Hematopoietic multipotent progenitor cell treated with erythropoietin and hydrocortisone succinate and interleukin-3 and kit ligand, for 17 days (in vitro differentiated cells): ENCODE data around the gene PCLO.
"Not testable (repeated sequence)": the region's sequence is repeated elsewhere in the genome, so short reads cannot be mapped to it uniquely, and the experiment has no call there.

Source experiments
- DNase-seq: peaks from one replicate; pipeline ENCODE4 v3.0.0-alpha.2; 2015; ENCODE audit warnings: low spot score

PCLO gene

DNA sequence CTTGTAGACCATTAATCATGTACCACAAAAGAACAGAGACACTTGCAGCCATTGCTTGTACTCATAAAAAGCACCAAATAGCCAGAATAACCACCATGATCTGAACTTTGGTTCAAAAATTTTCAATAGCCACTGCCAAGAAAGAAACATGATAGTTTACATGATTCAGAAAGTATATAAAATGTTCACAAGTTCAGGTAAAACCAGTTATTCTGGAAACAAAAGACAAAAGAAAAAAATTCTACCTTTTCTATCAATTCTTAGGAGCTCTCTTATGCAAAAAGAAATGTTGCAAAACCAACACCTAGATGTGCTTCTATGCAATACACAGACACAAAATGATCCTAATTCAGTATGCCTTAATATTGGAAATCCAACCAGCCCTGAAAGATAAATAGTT lies 108.7 kb downstream of the PCLO start:
- DNase-seq: no peak

DNA sequence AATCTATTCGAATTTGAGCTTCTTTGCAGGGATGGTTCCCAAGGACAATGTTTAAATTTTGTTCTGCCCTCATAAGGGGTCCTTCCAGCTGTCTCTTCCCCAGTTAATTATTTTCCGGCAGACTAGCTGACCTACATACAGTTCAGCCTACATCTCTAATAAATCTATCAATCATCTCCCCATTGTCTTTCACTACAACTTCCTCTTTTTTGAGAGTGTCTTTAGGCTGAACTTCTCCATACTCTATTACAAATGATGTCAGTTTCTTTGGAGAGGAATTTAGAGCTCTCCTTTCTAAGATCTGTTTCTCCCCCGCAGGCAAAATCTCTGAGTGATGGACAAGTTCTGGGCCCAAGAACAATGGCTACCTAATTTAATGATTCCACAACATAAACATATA lies 122.2 kb downstream of the PCLO start:
- no peak for DNase-seq

DNA sequence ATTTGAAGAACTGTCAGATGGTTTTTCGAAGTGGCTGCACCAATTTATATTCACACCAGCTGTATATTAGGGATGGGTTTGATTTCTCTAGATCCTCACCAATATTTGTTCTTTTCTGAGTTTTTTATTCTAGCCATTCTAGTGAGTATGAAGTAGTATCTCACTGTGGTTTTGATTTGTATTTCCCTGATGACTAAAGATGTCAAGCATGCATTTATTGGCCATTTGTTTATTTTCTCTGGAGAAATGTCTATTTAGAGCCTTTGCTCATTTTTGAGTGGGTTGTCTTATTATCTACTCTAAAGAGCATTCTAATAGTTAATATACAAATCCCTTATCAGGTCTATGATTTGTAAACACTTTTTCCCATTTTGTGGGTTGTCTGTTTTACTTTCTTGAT lies 123.9 kb downstream of the PCLO start:
- DNase-seq: no peak

DNA sequence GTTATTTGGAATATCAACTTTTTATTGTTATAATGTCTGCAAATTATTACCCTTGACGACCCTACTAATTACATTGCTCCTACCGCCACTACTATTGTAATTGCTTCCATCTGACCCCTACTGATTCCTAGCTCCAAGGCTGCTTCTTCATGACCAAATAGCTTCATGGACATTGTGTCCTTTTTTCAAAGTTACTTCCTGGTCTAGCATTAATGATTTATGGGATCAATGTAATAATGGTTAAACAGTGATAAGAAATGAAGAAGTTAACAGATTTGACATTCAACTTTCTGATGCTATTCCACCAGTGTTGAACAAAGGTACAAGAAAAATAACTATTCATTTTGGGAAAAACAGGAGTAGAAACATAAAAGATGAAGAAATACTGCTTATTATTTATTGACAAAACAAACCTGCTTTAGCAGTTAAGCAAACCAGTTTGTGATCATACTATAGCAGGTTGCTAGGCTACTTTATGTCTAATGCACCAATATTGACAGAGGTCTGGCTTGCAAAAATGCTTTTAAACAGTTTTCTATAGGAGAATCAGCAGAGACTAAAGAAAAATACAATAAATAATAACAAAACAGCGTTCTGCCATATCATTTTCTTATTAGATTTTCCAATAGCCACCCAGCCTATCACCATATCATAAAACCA lies 125.8 kb downstream of the PCLO start:
- no peak for DNase-seq

DNA sequence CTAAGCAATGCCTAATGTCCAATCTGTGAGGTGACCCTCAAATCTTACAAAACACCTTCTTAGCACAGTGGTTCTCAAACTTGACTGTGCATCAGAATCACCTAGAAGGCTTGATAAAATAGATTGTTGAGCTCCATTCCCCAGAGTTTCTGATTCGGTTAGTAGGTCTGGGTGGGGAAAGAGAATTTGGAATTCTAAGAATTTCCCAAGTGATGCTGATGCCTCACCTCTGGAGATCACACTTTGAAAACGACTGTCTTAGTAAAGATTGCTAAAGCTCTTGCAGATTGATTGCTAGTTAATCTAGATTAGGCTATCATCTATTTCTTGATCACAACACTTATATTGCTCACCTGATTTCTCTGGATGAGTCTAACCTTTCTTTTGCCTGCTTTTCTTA lies 126.6 kb downstream of the PCLO start:
- no peak for DNase-seq

DNA sequence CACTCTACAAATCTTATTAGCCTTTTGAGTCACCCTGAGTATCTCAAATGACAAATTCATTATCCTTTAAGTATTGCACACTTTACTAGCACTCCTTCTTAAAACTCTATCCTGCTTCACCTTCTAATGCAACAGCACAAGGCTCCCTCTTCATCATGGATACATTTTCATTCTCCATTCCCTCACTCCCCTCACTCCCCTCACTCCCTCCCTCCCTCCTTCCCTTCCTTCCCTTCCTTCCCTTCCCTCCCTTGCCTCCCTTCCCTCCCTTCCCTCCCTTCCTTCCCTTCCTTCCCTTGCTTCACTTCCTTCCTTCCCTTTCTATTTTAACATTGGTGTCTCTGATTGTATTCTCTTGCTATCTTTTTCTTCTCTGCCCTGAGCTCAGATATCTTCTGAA lies 130.5 kb downstream of the PCLO start:
- DNase-seq: no peak

DNA sequence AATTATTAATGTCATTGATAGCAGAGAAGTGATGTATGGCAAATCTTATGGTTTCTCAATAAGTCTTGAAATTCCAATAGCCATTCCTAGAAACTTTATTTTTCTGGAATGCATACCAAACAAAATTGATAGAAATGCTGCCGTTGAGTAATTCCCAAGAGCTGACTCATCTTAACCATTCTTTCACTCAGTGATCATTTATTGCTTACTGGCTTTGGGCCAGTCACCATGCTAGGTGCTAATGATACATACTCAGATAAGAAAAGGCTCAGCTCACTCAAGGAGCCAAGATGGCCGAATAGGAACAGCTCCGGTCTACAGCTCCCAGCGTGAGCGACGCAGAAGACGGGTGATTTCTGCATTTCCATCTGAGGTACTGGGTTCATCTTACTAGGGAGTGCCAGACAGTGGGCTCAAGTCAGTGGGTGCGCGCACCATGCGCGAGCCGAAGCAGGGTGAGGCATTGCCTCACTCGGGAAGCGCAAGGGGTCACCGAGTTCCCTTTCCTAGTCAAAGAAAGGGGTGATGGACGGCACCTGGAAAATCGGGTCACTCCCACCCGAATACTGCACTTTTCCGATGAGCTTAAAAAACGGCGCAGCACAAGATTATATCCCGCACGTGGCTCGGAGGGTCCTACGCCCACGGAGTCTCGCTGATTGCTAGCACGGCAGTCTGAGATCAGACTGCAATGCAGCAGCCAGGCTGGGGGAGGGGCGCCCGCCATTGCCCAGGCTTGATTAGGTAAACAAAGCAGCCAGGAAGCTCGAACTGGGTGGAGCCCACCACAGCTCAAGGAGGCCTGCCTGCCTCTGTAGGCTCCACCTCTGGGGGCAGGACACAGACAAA lies 138.6 kb downstream of the PCLO start:
- DNase-seq: not testable (repeated sequence)

DNA sequence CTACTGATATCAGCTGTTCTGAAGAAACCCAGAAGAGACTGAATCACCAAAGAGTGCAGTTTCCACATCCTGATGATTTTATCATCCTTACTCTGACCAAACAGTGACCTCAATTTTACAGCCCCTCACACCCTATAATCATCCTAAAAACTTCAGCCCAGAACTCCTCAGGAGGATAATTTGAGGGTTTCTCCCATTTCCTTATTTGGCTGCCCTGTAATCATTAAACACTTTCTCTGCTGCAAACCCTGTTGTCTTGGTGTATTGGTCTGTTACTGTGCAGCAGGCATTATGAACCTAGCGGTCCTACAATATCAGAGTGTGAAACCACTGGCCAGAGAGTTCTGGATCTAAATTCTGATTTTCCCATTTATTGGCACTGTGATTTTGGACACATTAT lies 141.7 kb downstream of the PCLO start:
- DNase-seq: no peak

DNA sequence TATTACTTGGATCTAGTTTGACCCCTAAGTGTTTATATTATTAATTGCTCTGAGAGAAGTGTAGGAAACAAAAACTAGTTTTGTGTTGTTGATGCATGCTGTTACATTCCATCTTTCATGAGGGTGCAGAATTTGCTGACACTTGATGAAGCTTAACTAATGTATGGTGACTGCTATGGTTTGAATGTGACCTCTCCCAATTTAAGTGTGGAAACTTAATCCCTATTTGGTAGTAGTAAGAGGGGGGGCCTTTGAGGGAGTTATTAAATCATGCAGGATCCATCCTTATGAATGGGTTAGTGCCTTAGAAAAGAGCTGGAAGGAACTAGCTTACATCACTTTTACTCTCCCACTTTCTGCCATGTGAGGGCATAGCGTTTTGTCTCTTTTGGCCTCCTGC lies 142.5 kb downstream of the PCLO start:
- DNase-seq: no peak

DNA sequence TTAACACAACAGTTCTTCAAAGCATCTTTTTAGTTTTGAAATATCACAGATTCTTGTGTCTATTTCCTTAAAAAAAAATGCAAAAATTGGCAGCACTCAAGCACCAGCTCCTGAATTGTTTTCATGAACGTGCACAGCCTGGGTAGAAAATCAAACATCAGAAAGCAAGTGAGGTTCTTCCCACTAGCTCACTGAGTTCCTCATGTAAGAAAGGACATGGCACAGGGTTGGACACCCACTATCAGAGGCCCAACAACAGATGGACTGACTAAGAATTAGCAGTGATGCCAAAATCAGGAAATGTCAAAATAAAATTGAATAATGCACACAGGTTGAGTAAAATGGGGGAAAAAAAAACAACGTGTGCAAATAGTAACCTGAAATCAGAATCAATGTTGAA lies 146.8 kb downstream of the PCLO start:
- no peak for DNase-seq

DNA sequence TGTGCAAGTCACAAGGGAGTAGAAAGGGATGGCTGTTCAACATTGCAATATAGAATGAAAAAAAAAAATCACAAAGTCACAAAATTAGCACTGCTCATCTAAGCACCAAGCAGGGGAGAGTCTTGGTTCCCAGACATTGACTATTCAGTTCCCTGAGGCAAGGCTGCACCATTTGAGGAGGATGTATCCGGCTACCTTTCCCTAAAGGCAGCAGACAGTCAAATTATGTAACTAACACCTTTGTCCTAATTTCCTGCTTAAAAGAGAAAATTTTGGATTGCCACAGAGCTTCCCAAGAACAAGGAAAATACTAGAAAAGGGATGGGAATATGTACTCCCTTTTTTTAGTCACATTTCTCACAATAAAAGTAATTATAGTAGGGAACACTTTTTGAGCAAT lies 148.1 kb downstream of the PCLO start:
- no peak for DNase-seq

DNA sequence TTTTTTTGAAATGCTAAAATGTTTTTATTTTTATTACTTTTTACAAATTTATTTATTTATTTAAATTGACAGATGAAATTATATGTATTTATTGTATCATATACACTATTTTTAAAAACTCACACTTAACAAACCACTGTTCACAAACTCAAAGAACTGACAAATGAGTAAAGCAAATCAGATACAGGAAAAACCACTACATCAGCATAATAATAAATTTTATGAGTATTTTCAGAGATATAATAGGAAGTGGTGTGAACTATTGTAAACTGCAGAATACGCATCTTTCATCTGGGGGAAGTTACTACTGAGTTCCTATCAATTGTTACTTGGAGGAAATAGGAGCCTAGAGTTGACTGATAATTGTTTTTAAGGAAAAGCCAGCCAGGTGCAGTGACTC lies 150.7 kb downstream of the PCLO start:
- DNase-seq: no peak

DNA sequence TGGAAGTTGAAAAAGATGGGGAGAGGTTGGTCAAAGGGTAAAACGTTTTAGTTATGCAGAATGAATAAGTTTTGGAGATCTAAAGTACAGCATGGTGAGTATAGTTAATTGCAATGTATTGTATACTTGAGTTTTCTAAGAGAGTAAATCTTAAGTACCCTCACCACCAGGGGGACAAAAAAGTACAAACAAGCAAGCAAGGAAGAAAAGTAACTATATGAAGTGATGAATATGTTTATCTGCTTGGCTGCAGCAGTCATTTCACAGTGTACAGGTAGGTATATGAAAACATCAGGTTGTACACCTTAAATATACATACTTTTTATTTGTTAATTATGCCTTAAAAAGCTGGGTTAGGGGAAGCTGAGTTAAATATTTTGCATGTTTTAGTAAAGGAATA lies 157.3 kb downstream of the PCLO start:
- DNase-seq: no peak

DNA sequence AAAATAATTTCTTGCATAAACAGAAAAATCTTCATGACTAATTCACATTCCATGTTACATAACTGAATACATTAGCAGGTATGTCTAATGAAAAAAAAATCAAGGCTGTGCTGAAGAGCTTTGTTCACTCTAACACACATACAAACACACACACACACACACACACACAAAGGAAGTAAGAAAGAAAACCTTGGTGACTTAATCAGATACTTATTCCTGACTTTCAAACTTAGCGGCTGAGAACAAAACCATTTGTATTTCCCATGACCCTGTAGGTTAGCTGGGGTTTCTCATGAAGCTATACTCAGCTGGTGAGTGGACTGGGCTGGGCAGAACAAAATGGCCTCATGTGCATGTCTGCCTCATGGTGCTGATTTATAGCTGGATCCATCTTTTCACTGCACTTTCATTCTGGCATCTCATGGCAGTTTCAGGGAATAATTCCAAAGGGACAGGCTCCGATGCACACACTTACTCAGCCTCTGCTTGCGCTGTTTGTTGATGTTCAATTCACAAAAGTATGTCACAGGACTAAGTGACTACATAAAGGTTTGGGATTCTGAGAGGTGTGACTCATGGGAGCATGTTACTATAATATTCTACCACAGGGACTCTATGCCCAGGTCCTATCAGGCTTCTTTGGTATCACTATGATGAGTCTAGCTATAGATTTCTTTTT lies 161.2 kb downstream of the PCLO start:
- no peak for DNase-seq

DNA sequence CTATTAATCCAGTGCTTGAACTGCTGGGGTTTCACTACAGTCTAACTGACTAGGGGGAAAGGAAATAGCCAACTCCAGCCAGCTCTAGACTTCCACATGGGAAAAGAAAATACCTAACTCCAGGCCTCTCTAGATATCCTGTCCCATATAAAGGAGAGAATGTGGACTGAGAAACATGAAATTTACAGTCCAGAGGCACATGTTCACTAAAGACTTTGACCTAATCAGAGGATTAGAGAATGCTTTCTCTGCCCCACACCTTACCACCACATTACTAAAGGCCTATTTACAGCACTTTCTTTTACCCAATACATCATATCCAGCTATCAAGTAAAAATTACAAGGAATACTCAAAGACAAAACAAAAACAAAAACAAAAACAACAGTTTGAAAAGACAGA lies 164.2 kb downstream of the PCLO start:
- no peak for DNase-seq

DNA sequence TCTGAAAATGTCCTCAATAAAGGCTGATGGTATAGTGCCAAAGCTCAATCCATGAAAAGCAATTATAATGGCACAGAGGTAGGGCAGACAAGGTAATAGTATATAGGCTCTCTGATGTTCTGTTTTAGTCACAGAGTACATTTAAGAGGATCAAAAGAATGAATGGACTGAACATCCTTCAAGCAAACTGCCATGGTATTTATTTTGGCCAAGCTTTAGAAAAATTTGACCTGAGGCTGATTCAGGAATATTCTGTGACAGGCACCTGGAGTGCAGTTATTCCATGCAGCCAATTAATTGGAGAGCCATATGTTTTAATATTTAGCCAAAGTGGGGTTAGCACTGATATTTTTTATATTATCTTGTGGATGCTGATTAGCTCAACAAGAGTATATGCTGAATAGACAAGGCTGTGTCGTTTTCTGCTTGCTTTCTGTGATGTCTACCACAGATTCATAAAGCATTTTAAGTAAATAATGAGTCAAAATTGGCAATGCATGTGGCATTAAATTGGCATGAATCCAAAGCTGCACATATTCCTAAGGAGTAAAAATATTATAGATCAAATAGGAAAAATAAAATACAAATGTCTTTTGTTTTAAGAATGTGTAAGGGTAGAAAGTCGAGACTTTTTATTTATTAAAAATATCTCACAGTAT lies 177.4 kb downstream of the PCLO start:
- DNase-seq: no peak

DNA sequence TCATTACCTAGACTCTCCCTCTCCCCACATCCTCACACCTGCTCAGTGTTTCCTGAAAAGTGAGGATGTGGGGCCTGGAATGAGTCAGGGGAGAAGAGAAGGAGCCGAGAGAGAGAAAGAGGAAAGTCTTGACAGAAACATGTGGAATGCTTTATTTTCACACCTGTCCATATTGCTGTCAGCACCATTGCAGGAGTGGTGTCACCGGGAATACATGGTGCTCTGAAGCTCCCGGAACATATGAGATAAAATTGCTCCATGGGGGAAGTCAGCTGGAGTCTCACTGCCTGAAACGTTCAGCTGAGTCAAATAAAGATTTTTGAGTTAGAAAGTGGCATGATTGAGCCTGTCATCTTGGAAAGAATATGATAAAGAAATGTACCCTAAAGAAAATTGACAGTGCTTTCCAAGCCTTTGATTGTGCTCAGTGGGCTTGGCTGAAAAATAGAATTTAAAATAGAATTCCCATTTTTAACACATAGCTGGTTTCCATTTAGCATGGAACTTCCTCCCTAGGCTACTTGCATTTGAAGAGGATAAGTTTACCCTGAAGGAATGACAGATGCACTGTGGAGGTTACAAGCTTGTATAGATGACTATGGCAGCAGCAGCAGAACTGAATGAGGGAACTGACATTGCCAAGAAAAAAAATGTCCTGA lies 182.4 kb downstream of the PCLO start:
- no peak for DNase-seq

DNA sequence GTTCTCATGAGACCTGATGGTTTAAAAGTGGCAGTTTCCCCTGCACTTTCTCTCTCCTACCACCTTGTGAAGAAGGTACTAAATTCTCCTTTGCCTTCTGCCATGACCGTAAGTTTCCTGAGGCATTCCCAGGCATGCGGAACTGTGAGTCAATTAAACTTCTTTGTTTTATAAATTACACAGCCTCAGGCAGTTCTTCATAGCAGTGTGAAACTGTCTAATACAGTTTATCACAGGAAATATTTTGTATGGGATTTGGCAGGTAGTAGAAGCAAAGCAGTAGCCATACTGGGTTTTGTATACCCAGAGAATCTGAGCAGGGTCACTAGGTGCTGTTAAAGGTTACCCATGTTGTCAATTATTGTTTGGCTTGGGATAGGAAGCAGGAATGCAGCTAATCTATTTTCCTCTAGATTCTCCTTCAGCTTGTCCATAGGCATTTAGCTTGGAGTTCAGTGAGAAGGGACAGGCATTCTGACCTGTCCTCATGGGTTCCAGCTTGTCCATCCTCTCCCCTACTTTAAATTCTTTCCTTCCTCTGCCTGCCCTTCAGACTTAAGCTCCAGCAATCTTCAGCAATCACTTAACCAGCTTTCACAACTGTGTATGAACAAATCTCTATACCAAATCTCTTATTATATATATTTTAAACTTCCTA lies 186.7 kb downstream of the PCLO start:
- no peak for DNase-seq

DNA sequence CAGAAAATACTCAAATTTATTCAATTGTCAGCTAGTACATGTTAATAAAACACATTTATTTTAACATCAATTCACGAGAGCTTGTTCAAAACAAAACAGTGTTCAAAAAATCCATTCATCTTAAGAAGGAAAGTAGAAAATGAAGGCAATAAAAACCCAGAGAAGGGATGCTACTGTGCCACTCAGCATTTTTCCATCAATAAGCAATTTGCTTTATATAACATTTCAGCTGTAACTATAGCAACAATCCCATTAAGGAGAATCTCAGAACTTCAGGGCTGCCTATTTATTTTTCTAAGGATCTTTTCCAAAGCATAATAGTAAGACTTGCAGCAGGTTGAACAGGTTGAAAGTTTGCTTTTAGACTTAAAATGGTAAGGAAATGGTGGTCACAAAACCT lies 190.5 kb downstream of the PCLO start:
- DNase-seq: no peak

DNA sequence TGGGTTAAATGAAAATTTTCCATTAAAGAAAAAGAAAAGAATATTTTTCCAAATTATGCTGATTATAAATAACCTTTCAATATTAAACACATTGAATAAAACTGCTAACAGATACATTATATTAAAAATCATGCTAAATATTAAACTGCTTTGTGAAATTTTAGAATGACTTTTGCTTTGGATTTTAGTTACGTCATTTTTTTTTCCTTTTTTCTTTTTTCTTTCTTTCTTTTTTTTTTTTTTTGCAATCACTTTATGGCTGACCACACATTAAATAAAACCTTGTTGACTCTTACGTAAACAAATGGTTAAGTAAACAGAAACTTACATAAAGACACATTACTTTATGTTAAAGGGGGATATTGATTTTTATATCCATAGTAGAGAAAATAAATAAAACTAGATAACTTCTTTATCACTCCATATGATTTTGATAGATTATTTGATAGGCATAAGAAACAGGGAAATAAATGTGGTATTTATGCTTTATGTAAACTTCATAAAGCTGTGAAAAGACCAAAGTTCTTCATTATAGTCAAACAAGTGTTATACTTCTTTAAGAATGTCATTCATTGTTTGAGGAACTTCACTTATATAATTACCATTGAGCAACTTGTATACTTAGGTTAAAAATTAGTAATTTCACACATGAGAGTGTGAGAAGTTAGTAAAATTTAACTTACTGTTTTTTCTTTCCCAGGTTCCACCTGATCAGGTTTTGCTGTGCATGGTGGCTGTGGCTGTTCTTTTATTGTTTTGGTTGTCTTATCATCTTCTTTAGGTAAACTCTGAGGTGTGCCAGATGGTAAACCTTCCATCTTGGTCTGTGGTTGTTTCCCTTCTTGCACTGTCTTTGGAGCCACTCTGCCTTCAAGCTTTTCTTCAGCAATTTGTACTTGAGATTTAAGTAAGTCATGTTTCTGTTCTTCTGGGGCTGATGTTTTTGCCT lies 197.3 kb downstream of the PCLO start:
- DNase-seq: no peak
